Measurements from ENCODE around the gene RDH13. TPM values are rescaled to one million over a fixed set of nuclear protein-coding genes. Genes with fewer than 3 reads are reported as not detected.

The RDH13 gene
- polyA plus RNA-seq, 3 donors, result 16.0 to 24.0 (median 21.0) TPM

GRCh38 chr19:55094456-55095259 lies 31.7 kb upstream of the RDH13 start:
- DNase-seq, result no peak

DNA sequence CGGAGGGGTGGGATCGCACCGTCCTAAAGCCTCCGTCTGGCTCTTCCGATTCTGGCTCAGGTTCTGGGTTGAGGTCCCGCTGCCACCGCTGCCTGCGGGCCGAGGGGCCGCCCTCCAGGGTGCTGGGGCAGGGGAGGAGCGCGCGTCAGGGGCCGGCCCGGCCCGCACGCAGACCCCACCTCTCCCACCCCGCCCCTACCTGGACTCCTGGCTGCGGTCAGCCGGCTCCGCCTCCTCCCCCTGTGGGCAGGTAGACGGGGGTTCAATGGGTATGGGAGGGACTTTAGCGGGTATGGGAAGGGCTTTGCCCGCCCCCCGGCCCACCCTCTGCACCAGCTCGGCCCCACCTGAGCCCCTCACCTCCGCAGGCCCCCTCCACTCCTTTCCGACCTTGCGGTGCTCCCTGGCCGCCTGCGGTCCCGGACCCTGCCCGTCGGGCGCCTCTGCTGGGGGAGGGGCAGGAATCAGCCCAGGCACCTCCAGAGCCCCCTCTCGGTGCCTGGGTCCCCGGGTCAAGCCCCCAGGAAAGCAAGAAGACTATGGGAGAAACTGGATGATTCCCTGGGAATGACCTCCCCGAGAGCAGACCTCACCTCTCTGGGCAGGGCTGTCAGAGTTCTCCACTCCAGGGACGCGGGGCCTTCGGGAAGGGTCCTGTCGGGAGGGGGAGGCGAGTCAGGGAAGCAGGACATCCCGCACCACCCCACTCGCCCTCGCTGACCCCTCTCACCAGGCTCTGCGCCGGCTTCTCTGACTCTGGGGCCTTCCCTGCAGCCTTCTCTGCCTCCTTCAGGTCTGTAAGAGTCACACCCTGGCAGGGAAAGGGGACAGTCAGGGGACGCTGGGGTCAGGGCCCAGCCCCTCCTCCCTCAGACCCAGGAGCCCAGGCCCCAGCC lies 29.7 kb upstream of the RDH13 start:
- no peak for DNase-seq

DNA sequence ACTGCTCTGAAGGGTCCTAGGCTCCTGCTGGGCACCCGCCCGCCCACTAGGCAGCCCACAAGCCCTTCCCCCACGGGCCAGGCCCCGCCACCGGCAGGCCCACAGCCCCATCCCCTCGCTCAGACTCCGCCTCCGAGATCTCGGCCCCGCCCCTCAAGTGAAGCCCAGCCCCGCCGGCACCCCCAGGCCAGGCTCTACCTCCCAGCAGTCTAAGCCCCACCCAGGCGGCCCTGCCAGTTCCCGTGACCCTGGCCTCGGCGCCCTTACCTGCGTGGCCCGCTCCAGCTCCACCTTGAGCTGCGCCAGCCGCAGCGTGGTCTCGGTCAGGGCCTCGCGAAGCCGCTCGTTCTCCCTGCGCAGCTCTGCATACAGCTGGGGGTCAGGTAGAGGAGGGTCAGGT lies 29.0 kb upstream of the RDH13 start:
- DNase-seq, result no peak

DNA sequence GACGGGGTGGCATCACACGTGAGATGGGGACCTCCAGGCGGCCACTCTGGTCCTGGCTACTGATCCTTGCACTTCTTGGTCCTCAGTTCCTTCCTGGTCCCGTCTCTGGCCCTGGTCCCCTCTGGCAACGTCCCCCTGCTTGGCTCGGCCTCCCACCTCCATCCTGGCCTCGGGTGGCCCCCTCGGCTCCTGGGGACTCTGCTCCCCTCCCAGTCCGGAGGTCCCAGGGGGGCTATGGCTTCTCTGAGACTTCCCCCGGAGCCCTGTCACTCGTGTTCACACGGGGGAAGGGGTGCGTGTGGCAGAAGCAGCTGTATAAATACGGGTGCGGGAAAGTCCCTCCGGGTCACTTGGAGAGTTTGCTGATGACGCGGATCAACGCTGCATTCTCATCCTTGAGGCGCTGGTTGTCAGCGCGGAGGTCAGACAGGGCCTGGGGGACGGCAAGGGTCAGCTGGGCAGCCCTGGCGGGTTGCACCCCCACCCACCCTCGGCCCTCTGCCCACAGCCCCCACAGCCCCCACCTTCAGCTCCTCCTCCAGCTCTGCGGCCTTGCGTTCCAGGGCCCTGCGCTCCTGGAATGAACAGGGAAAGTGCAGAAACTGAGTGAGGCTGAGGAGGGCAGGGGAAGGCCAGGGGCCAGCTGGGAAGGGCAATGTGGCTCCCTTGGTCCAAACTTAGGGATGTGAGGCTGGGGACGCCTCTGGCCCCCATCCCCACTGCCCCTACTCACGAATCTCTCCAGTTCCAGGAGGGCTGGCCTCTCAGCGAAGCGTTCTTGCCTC lies 28.4 kb upstream of the RDH13 start:
- DNase-seq, result no peak

DNA sequence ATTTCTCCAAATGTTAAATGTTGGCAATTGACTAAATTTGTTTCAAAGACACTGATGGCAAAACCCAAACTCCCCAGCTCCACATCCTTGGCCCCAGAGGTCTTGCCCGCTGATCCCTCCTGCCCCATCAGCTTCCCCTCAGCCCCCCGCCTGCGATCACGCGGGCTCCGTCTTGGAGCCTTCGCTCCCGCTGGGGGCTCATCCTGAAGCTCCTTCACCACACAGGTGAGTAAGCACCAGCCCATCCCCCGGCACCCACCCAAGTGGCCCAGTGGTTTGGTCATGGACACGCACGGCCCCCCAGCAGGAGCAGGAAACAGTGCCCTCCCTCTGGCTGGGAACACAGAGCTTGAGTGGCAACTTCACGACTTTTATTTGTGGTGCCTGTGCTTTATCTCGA lies 27.6 kb upstream of the RDH13 start:
- no peak for DNase-seq

- DNase-seq, result no peak
These were observed 26.5 kb upstream of the RDH13 start for GRCh38 chr19:55089342-55089944.

DNA sequence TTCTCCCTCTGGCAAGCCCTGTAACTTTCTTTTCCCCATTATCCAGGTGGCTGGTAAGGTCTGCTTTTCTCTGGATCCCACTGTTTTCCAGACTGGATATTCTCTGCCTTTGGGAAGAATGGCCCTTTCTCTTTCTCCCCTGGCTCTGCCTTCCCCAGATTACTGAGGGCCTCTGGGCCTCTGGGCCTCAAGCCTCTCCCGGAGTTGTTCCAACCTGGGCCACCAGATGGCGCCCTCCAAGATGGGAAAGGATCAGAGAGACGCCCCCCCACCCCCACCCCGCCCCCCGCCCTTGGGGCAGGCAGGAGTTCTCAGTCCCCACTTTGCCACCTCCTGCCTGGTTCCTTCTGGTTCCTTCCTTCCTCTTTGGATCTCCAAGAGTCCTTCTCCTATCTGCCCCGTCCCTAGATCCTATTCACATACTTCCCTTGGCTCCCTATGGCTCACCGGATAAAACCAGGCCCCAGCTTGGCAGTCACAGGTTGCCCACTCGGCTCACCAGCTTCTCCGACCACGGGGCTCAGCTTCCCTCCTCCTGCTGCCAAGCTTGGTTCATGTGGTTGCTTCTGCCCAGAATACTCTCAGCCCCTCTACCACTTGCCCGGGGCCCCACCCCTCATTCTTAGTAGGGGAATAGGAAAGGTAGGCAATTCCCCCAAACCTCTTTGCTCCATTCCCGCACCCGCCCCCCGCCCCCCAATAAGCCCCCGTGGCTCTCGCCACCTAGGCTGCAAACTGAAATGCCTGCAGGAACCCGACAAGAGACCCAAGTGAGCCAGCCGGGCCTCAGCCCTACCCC lies 25.8 kb upstream of the RDH13 start:
- peak; percentile 61 for DNase-seq

DNA sequence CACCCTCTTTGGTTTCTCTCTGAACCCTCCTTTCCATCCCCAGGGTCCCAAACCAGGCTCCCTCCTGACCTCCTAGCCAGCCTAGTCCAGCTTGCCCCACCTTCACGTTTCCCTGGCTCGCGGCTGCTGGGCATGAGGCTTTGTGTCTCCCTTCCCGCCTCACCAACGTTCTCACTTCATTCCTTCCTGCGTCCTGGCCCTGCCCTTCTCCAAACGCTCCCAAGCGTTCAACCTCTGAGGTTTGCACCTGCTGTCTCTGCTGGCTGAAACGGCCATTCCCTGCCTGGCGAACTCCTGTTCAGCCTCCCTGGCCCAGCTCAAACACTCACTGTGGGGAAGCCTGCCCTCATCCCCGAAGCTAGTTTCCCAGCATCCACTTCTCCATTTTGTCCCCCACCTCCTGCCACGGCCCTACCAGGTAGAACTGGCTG lies 25.1 kb upstream of the RDH13 start:
- no peak for DNase-seq

DNA sequence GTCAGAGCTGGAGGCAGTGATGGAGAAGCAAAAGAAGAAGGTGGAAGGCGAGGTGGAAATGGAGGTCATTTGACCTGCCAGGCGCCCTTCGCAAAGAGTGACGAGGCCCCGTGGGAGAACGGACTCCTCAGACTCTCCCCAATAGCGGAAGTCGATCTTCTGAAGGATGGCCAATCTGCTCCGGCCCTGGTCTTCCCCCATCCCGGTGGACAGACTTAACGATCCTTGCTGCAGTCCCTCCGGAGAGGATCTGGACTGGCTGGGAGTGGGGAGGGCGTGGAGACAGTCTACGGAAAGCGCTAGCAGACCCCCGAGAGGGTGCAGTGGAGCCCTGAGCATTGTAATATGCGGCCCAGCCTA lies 24.6 kb upstream of the RDH13 start:
- DNase-seq, result no peak

- peak; percentile 91 for DNase-seq
These were observed 24.0 kb upstream of the RDH13 start for GRCh38 chr19:55086730-55087541.

GRCh38 chr19:55085923-55086715 lies 23.2 kb upstream of the RDH13 start:
- DNase-seq, result no peak

GRCh38 chr19:55084416-55084815 lies 21.5 kb upstream of the RDH13 start:
- no peak for DNase-seq

DNA sequence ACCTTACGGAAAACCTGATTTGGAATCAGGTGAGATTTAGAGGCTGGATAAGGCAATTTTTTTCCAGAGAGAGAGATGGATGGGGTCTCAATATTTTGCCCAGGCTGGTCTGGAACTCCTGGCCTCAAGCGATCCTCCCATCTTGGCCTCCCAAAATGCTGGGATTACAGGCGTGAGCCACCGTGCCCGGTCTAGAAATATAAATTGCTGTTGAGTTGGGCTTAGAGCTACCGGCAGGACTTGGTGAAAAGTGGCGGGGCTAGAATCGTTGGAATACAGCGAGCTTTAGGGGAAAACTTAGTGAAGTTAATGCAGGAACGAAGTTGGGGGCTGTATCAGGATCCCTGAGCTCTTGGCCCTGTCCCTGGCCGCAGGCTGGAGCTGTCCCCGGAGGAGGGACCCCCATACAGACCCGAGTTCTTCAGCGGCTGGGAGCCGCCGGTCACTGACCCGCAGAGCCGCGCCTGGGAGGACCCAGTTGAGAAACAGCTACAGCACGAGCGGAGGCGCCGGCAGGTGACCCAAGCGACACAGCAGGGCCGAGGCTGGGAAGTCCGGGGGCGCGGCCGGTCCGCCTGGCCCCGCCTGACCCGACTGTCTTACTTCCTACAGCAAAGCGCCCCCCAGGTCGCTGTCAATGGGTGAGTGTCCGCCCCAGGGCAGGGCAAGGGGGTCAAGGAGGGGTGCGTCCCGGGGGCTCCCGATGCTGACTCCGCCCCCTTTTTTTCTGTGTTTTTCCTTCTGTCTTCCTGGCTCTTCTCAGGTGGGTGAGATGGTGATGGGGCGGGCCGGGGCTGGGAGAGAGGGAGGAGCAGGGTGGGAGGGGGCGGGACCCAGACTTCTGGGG lies 20.3 kb upstream of the RDH13 start:
- no peak for DNase-seq

DNA sequence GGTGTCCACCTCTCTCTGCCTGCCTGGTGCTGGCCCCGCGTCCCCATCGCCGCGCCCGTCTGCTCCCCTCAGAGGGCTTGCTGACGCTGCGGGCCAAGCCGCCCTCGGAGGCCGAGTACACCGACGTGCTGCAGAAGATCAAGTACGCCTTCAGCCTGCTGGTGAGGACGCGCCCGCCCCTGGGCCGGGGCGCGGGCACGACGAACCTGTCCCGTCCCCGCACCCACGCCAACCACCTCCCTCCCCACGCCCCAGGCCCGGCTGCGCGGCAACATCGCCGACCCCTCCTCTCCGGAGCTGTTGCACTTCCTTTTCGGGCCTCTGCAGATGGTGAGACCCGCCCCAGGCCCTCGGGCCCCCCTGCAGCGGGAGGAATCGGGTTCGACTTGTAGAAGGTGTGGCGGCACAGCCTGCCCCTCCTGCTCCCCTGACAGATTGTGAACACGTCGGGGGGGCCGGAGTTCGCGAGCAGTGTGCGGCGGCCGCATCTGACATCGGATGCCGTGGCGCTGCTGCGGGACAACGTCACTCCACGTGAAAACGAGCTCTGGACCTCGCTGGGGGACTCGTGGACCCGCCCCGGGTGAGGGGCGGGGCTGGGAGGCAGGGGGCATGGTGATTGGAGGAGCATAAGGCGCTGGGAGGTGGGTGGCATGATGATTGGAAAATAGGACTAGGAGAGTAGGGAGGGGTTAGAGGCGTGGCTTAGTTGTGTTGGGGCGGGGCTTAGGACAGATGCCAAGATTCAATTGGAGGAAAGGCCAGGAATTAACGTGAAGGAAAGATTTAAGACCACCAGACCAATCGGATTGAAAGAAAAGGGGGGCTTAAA lies 19.3 kb upstream of the RDH13 start:
- no peak for DNase-seq

GRCh38 chr19:55081770-55082019 lies 18.7 kb upstream of the RDH13 start:
- DNase-seq, result no peak

DNA sequence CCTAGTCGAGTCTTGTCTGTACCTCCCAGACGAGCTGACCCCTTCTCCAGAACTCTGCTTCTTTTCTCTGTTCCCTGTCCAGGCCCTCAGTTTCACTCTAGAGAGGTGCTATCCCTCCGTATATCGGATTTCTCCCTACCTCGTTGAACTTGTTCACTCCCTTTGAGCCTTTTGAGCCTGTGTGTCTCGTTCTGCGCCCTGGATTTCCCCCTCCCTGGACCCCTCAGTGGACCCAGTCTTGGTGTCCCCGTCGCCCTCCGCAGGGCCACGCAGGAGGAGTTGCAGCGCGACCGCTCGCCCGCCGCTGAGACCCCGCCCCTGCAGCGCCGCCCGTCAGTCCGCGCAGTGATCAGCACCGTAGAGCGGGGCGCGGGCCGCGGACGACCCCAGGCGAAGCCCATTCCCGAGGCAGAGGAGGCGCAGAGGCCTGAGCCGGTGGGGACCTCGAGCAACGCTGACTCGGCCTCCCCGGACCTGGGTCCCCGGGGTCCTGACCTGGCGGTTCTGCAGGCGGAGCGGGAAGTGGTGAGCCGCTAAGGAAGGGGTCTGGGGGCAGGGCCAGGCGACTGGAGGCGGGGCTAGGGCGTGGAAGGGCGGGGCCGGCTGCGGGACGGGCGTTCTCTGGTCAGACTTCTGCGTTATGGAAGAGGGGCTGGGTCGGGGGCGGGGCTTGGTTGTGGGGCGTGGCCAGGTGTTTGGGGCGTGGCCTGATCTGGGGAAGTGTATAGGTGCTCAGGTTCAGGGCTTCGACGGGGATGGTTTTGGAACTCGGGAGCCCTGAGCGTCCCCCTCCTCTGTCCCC lies 18.2 kb upstream of the RDH13 start:
- no peak for DNase-seq

Data from renal pelvis (tissue), 4 donors.